HG03066 (cell line): ENCODE measurements around the gene IGSF22.

ENCODE experiments used
- ATAC-seq: cut with Tn5 transposase; IDR thresholded peaks from one replicate; pipeline ENCODE4 v1.9.1; 2021; ENCODE audit warnings: low read depth; ENCODE audit not compliant: unreplicated experiment

IGSF22 gene

GRCh38 chr11:18715476-18715875 lies 10.5 kb downstream of the IGSF22 start:
- no peak for ATAC-seq

GRCh38 chr11:18714443-18714780 lies 11.6 kb downstream of the IGSF22 start:
- no peak for ATAC-seq

- ATAC-seq = no peak
Measured at GRCh38 chr11:18713646-18714442, 12.1 kb downstream of the IGSF22 start.

GRCh38 chr11:18710545-18710944 lies 15.4 kb downstream of the IGSF22 start:
- ATAC-seq = no peak

- ATAC-seq = no peak
Measured at GRCh38 chr11:18709414-18709813, 16.6 kb downstream of the IGSF22 start.

- ATAC-seq = no peak
Measured at GRCh38 chr11:18707811-18708340, 18.1 kb downstream of the IGSF22 start.

GRCh38 chr11:18706330-18707243 lies 19.4 kb downstream of the IGSF22 start:
- ATAC-seq = no peak

- no peak for ATAC-seq
Measured at GRCh38 chr11:18705651-18706281, 20.2 kb downstream of the IGSF22 start.

GRCh38 chr11:18704698-18705097 lies 21.3 kb downstream of the IGSF22 start:
- no peak for ATAC-seq

GRCh38 chr11:18704045-18704645 lies 21.8 kb downstream of the IGSF22 start:
- no peak for ATAC-seq

- ATAC-seq = no peak
Measured at GRCh38 chr11:18703001-18703763, 22.8 kb downstream of the IGSF22 start.

- no peak for ATAC-seq
Measured at GRCh38 chr11:18701614-18702216, 24.3 kb downstream of the IGSF22 start.

- no peak for ATAC-seq
Measured at GRCh38 chr11:18700872-18701271, 25.1 kb downstream of the IGSF22 start.

- ATAC-seq = no peak
Measured at GRCh38 chr11:18700375-18700774, 25.6 kb downstream of the IGSF22 start.

GRCh38 chr11:18699848-18700261 lies 26.1 kb downstream of the IGSF22 start:
- no peak for ATAC-seq

GRCh38 chr11:18699269-18699596 lies 26.8 kb downstream of the IGSF22 start:
- no peak for ATAC-seq

- peak; percentile 90 for ATAC-seq
Measured at GRCh38 chr11:18698341-18699268, 27.4 kb downstream of the IGSF22 start, which contains the start of gene TMEM86A. TSS of gene TMEM86A (plus strand) at chr11:18698779. CDS start at chr11:18698887, 108 bp downstream.

GRCh38 chr11:18697576-18697975 lies 28.4 kb downstream of the IGSF22 start:
- ATAC-seq = no peak
